Gastroesophageal sphincter (tissue), 4 donors: ENCODE measurements around the gene IFNGR2. TPM values are rescaled to one million over a fixed set of nuclear protein-coding genes. Genes with fewer than 3 reads are reported as not detected.

Experiments
- ATAC-seq: fragments of 150-250 bp; one replicate; pipeline ENCODE4 v1.9.1; 2016; ENCODE audit warnings: mild to moderate bottlenecking, moderate library complexity
- H3K27ac ChIP-seq, 4 donors: fragments of 200-600 bp; sonication (generic) in 3 of 4; 1 replicate in 3 of 4; 2 replicates in 1 of 4; pipeline ENCODE4 v1.5.1; 2016 to 2019
- H3K27me3 ChIP-seq: fragments of 200-600 bp; sonication (generic); one replicate; pipeline ENCODE4 v1.5.1; 2019
- H3K36me3 ChIP-seq, 2 donors: fragments of 200-600 bp; sonication (generic); one replicate each; pipeline ENCODE4 v1.5.1; 2019; ENCODE audit warnings: control low read depth in 1 of 2
- H3K4me1 ChIP-seq, 3 donors: fragments of 200-600 bp; sonication (generic); 1 replicate in 2 of 3; 2 replicates in 1 of 3; pipeline ENCODE4 v1.5.1; 2016 to 2019; ENCODE audit warnings: control low read depth in 2 of 3
- H3K4me3 ChIP-seq, 2 donors: fragments of 200-600 bp; sonication (generic); one replicate each; pipeline ENCODE4 v1.5.1; 2019; ENCODE audit warnings: mild to moderate bottlenecking in 1 of 2, moderate library complexity in 1 of 2
- H3K9me3 ChIP-seq, 3 donors: fragments of 200-600 bp; sonication (generic); one replicate each; pipeline ENCODE4 v1.5.1; 2017 to 2019; ENCODE audit warnings: control low read depth in 2 of 3
- EP300 ChIP-seq: sonication (generic); formaldehyde crosslinking; IDR thresholded peaks from one replicate; pipeline ENCODE4 v1.6.1; 2017; ENCODE audit warnings: antibody characterized with exemption, mild to moderate bottlenecking
- POLR2A ChIP-seq, 2 donors: fragments of 450-650 bp; IDR thresholded peaks; one replicate each; pipeline ENCODE4 v1.6.1; 2017; ENCODE audit warnings: antibody characterized with exemption in 2 of 2, mild to moderate bottlenecking in 2 of 2, moderate library complexity in 1 of 2
- POLR2AphosphoS5 ChIP-seq: sonication (generic); formaldehyde crosslinking; IDR thresholded peaks from one replicate; pipeline ENCODE4 v1.6.1; 2017; ENCODE audit warnings: antibody characterized with exemption
- WGBS, 2 donors: methylation state at CpG; one replicate each; pipeline ENCODE4 v1.1.5; 2018; ENCODE audit warnings: low coverage in 1 of 2; 5-methylcytosine and 5-hydroxymethylcytosine counted together
- total RNA-seq, 4 donors: library from RNA; depleted of rRNA; stranded (reverse); fragments of >200 nt; gene quantifications; one replicate each; pipeline ENCODE4 v1.1.0, GENCODE V29; 2016
- TF ChIP-seq, protein P1 (sequence below), 4 experiments: fragments of 200-600 bp in 2 of 4; fragments of 450-650 bp in 2 of 4; sonication (generic) in 1 of 4; IDR thresholded peaks; one replicate each; pipeline ENCODE4 v1.5.1; 2017 to 2019; ENCODE audit warnings: antibody characterized with exemption in 4 of 4, mild to moderate bottlenecking in 2 of 4, moderate library complexity in 2 of 4

Gene IFNGR2
- total RNA-seq, 4 donors from 2014 or later = 19.6 to 53.7 (median 41.1) TPM

DNA sequence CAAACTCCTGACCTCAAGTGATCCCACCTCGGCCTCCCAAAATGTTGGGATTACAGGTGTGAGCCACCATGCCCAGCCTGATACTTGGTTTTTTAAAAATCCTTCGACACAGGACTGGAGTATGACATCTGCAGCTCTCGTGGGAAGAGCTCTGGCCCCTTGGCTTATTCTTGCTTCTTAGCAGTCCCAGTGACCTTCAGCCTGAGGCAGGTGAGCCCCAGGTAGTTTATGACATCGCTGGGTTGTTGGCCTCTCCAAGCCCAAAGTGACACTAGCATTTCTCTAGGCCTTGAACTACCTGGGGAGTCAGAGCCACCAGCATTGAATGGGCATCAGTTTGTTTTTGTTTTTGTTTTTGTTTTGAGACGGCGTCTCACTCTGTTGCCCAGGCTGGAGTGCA is 15.9 kb upstream of the IFNGR2 start:
- 92 to 100% methylated on average over 2 to 4 of the region's 6 CpGs for WGBS, 2 donors
- Histone ChIP-seq H3K27ac (no peak overlapping the region), H3K4me1 (peaks cover 0 to 16% (median 0%) of the 10 kb centered on the region in 3 donors), H3K36me3 (no peaks in the 10 kb centered on the region), H3K27me3 (no peaks in the 10 kb centered on the region), H3K9me3 (no peaks in the 10 kb centered on the region), H3K4me3 (no peak overlapping the region)
- no peak for ATAC-seq
- TF ChIP-seq EP300 (no peak), POLR2A (IDR thresholded peaks at IDR 0.05) (no peak), POLR2AphosphoS5 (no peak)
- TF ChIP-seq, protein P1, sequence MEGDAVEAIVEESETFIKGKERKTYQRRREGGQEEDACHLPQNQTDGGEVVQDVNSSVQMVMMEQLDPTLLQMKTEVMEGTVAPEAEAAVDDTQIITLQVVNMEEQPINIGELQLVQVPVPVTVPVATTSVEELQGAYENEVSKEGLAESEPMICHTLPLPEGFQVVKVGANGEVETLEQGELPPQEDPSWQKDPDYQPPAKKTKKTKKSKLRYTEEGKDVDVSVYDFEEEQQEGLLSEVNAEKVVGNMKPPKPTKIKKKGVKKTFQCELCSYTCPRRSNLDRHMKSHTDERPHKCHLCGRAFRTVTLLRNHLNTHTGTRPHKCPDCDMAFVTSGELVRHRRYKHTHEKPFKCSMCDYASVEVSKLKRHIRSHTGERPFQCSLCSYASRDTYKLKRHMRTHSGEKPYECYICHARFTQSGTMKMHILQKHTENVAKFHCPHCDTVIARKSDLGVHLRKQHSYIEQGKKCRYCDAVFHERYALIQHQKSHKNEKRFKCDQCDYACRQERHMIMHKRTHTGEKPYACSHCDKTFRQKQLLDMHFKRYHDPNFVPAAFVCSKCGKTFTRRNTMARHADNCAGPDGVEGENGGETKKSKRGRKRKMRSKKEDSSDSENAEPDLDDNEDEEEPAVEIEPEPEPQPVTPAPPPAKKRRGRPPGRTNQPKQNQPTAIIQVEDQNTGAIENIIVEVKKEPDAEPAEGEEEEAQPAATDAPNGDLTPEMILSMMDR (IDR thresholded peaks at IDR 0.05) = no peak

DNA sequence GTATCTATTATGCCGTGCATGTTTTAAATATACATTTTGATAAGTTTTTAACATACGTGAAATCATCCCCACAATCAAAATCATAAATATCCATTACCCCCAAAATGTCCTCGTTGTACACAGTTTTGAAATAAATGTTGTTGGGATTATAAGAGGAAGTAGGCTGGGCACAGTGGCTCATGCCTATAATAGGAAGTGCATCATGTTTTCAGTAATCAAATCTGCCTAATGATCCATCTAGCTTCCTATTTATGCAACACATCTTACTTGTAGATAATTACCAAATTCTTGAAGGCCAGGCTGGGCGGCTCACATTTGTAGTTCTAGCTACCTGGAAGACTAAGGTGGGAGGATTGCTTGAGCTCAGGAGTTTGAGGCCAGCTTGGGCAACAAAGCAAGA is 15.0 kb upstream of the IFNGR2 start:
- no peak for ATAC-seq

DNA sequence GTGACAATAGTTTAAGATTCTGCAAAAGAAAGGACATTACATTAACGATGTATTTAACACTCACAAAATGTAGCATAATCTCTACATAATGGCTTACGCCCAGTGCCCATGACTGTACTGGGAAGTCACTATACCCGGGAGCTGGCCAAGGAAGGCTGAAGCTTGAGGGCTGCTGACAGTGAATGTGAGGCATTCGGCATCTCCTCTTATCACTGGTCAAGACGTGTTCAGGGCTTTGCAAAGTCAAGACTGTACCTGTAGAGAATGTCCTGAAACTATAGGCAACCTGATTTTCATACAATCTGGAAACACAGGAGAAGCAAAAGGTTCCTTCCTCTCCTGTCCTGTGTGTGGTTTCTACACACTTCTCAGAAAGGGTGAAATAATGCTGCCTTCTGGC is 12.7 kb upstream of the IFNGR2 start:
- Histone ChIP-seq H3K36me3 (no peaks in the 10 kb centered on the region), H3K27ac (no peak overlapping the region), H3K4me3 (no peak overlapping the region), H3K27me3 (no peaks in the 10 kb centered on the region), H3K9me3 (no peaks in the 10 kb centered on the region), H3K4me1 (peaks cover 0 to 8% (median 1%) of the 10 kb centered on the region in 3 donors)
- WGBS, 2 donors = 83 to 92% methylated on average over 3 to 5 of the region's 5 CpGs
- no peak for ATAC-seq
- TF ChIP-seq POLR2A (IDR thresholded peaks at IDR 0.05) = no peak
- TF ChIP-seq EP300 = no peak
- no peak for TF ChIP-seq POLR2AphosphoS5
- TF ChIP-seq, protein P1 (IDR thresholded peaks at IDR 0.05) = no peak

More for the DNA sequence above, 15.0 kb upstream of the IFNGR2 start:
- Histone ChIP-seq H3K9me3 (no peaks in the 10 kb centered on the region), H3K4me1 (peaks cover 0 to 8% (median 0%) of the 10 kb centered on the region in 3 donors), H3K4me3 (no peak overlapping the region), H3K27ac (no peak overlapping the region), H3K36me3 (no peaks in the 10 kb centered on the region), H3K27me3 (no peaks in the 10 kb centered on the region)
- TF ChIP-seq EP300 (no peak), POLR2A (IDR thresholded peaks at IDR 0.05) (no peak), POLR2AphosphoS5 (no peak)
- TF ChIP-seq, protein P1 (IDR thresholded peaks at IDR 0.05) = no peak
- 66 to 88% methylated on average over 4 of the region's 4 CpGs for WGBS, 2 donors

DNA sequence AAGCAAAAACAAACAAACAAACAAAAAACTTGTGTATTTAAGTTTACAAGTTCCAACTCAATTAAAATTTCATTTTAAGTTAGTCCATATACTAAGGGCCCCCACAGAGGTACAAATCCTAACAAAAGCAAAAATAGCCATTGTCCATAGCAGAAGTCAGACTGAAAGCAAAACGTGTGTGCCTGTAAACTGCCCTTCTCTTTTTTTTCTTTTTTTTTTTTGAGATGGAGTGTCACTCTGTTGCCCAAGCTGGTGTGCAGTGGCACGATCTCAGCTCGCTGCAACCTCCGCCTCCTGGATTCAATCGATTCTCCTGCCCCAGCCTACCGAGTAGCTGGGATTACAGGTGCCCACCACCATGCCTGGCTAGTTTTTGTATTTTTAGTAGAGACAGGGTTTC is 11.6 kb upstream of the IFNGR2 start:
- no peaks in the 10 kb centered on the region for H3K27me3 ChIP-seq
- H3K9me3 ChIP-seq = no peaks in the 10 kb centered on the region
- TF ChIP-seq POLR2AphosphoS5 (no peak), POLR2A (IDR thresholded peaks at IDR 0.05) (no peak), EP300 (no peak)
- TF ChIP-seq, protein P1 (IDR thresholded peaks at IDR 0.05) = no peak
- WGBS, 2 donors = 75 to 88% methylated on average over 6 of the region's 6 CpGs
- no peaks in the 10 kb centered on the region for H3K36me3 ChIP-seq
- peaks cover 0 to 20% (median 13%) of the 10 kb centered on the region in 3 donors for H3K4me1 ChIP-seq
- no peak for ATAC-seq
- H3K4me3 ChIP-seq = no peak overlapping the region
- no peak overlapping the region for H3K27ac ChIP-seq

DNA sequence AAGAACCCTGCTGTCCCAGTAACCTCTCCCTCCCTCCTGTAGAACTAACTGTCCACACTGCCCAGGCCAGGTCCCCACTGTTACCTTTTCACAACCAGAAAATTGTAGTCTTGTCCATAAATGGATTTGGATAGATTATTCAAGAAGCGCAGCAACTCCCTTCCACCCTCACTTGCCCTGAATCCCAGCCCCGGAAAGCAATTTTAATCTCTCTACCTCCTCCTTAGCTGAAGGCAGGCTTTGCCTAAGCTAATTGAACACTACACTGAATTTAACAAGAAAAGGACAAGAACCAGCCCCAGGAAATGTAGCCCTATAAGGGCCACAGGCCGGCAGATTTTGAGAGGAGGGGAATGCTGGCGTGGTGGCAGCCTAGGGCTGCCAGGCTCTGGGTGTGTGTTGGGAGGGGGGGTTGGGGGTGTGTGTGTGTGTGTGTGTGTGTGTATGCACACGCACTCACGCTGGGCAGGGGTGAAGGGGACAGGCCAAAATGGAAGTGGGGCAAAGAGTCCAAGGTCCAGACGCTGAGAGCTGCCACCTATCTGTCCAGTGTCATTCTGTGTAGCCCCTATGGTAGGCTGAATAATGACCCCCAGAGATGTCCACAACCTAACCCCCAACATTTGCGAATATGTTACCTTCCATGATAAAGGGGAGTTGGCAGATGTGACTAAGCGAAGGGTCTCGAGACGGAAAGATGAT is 10.8 kb upstream of the IFNGR2 start:
- ATAC-seq = no peak
- no peak overlapping the region for H3K4me3 ChIP-seq
- 60 to 93% methylated on average over 2 to 5 of the region's 11 CpGs for WGBS, 2 donors

More for the DNA sequence above, 10.8 kb upstream of the IFNGR2 start:
- no peaks in the 10 kb centered on the region for H3K36me3 ChIP-seq
- H3K27ac ChIP-seq = no peak overlapping the region
- no peak for TF ChIP-seq POLR2A (IDR thresholded peaks at IDR 0.05)
- TF ChIP-seq EP300 = no peak
- no peak for TF ChIP-seq POLR2AphosphoS5
- TF ChIP-seq, protein P1 (IDR thresholded peaks at IDR 0.05) = no peak
- no peaks in the 10 kb centered on the region for H3K27me3 ChIP-seq
- H3K4me1 ChIP-seq = peaks cover 0 to 23% (median 17%) of the 10 kb centered on the region in 3 donors
- no peaks in the 10 kb centered on the region for H3K9me3 ChIP-seq
